Cortex of kidney (tissue), 1 donor: ENCODE data around the gene SPEM1.
"Not testable (repeated sequence)": the region's sequence is repeated elsewhere in the genome, so short reads cannot be mapped to it uniquely, and the experiment has no call there.

ENCODE experiments used
- DNase-seq: peaks from one replicate; lab custom pipeline; 2025; lab: John Stamatoyannopoulos, UW

SPEM1 gene

DNA sequence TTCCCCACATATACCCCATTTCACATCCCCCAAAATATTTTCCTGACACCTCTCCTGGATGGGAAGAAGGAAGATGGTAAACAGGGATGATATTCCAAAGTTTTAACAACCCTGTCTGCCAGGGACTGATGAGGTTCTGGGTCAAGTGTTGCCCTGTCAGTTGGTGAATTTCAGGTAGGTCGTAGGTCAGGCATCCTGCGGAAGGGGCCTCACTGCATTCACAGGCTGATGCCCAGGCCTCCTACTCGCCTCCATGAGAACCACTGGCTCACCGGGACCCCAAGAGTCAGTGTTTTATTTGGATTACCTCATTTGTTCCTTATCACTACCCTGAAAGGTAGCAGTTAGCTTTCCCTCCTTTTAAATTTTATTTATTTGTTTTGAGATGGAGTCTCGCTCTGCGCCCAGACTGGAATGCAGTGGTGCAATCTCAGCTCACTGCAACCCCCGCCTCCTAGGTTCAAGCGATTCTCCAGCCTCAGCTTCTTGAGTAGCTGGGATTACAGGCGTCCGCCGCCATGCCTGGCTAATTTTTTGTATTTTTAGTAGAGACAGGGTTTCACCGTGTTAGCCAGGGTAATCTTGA is 48.8 kb downstream of the SPEM1 start:
- DNase-seq: no peak

DNA sequence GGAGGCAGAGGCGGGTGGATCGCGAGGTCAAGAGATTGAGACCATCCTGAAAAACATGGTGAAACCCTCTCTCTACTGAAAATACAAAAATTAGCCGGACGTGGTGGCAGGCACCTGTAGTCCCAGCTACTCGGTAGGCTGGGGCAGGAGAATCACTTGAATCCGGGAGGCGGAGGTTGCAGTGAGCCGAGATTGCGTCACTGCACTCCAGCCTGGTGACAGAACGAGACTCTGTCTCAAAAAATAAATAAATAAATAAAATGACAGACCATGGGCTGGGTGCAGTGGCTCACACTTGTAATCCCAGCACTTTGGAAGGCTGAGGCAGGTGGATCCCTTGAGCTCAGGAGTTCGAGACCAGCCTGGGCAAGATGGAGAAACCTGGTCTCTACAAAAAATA is 49.7 kb downstream of the SPEM1 start:
- DNase-seq: not testable (repeated sequence)

DNA sequence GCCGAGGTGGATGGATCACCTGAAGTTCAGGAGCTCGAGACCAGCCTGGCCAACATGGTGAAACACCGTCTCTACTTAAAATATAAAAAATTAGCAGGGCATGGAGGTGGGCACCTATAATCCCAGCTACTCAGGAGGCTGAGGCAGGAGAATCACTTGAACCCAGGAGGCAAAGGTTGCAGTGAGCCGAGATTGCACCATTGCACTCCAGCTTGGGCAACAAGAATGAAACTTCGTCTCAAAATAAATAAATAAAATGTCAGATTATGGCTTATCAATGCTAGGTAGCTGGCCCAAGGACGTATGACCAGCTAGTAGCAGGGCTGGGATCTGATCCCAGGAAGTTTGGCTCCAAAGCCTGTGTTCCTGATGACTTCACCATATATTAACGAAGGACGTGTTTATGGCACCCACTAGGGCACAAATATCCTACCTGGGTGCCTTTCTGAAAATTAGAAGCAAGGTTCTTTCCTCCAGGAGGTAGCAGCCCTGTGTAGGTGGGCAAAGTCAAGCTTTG is 50.4 kb downstream of the SPEM1 start:
- not testable (repeated sequence) for DNase-seq
